Lung (tissue), 12 donors: ENCODE results near the gene SPSB4. TPM values are rescaled to one million over a fixed set of nuclear protein-coding genes. Genes with fewer than 3 reads are reported as not detected.

Experiments used
- ATAC-seq: fragments of 200-7000 bp; cut with Tn5 transposase; one replicate; pipeline ENCODE4 v1.9.1; 2020; ENCODE audit warnings: moderate number of reproducible peaks; ENCODE audit not compliant: insufficient read depth, low FRiP score
- DNase-seq, 3 donors: peaks; one replicate each; pipeline ENCODE4 v3.0.0-alpha.2; 2013 to 2017
- H3K27ac ChIP-seq, 2 donors: one replicate each; pipeline ENCODE4 v1.5.1; 2013; ENCODE audit warnings: mild to moderate bottlenecking in 2 of 2, moderate library complexity in 2 of 2, control low read depth in 1 of 2, inconsistent platforms in 1 of 2, low read depth in 1 of 2, low read length in 1 of 2
- H3K27me3 ChIP-seq, 3 donors: one replicate each; pipeline ENCODE4 v1.5.1; 2013; ENCODE audit warnings: low read length in 2 of 3; ENCODE audit not compliant: control insufficient read depth in 3 of 3, insufficient read depth in 3 of 3
- H3K36me3 ChIP-seq, 4 donors: one replicate each; pipeline ENCODE4 v1.5.1; 2013; ENCODE audit warnings: low read length in 4 of 4, mild to moderate bottlenecking in 1 of 4, moderate library complexity in 1 of 4; ENCODE audit not compliant: control insufficient read depth in 4 of 4, insufficient read depth in 4 of 4
- H3K4me1 ChIP-seq, 5 donors: one replicate each; pipeline ENCODE4 v1.5.1; 2013; ENCODE audit warnings: low read length in 5 of 5, mild to moderate bottlenecking in 2 of 5, moderate library complexity in 1 of 5; ENCODE audit not compliant: control insufficient read depth in 5 of 5, insufficient read depth in 5 of 5
- H3K4me3 ChIP-seq: one replicate; pipeline ENCODE4 v1.5.1; 2013; ENCODE audit warnings: mild to moderate bottlenecking, control low read depth, moderate library complexity
- H3K9ac ChIP-seq, 2 donors: one replicate each; pipeline ENCODE4 v1.5.1; 2013; ENCODE audit warnings: low read length in 2 of 2, control low read depth in 1 of 2; ENCODE audit not compliant: insufficient read depth in 1 of 2
- H3K9me3 ChIP-seq, 4 donors: one replicate each; pipeline ENCODE4 v1.5.1; 2013; ENCODE audit warnings: low read length in 3 of 4, mild to moderate bottlenecking in 1 of 4, moderate library complexity in 1 of 4; ENCODE audit not compliant: control insufficient read depth in 4 of 4, insufficient read depth in 3 of 4
- WGBS, 2 donors: extraction: QIAGEN DNeasy Blood & Tissue Kit; methylation state at CpG; one replicate each; pipeline ENCODE4 v1.1.7; 2013; 5-methylcytosine and 5-hydroxymethylcytosine counted together
- polyA plus RNA-seq, 2 donors: library from polyadenylated mRNA; stranded (reverse); fragments of 200-250 nt; gene quantifications; one replicate each; pipeline ENCODE4 v1.2.1, GENCODE V29; 2013
- total RNA-seq, 2 donors: library from RNA; depleted of rRNA in 1 of 2; stranded (reverse); fragments of >200 nt in 1 of 2; gene quantifications; one replicate each; pipeline ENCODE4 v1.2.1, GENCODE V29; 2014 to 2021
- TF ChIP-seq, protein P1 (sequence below): IDR thresholded peaks from 2 replicates; pipeline ENCODE4 v1.5.1; 2012; ENCODE audit warnings: mild to moderate bottlenecking; ENCODE audit errors: control extremely low read depth, extremely low read depth
- donor health status: control.
- donor health status: control.
- donor health status: Bipolar disorder and iron deficiency.
- donor health status: healthy.
- donor health status: DM: yes; HTN: yes; CAD: no.

The SPSB4 gene
- total and polyA plus RNA-seq, 4 donors = 0.25 to 4.4 (median 1.5) TPM

DNA sequence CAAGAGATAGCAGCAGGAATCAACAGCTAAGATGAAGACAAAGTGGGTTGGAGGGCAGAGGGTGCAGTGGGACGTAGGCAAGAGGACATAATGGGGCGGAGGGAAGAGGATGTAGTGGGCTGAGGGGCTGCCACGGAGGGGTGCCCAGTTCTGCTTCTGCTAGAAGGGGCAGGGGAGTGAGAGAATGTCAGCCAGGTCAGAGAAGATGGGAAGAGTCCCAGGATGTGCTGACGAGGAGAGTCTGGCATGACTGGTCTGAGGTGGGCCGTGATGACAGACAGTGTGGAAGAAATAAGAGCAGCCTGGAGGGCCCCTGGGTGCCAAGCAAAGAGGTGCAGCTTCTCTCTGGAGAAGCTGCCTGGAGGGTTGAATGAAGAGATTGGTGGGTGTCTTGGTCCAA is 4.0 kb downstream of the SPSB4 start:
- Histone ChIP-seq H3K4me1 (peaks cover 0 to 39% (median 5%) of the 10 kb centered on the region in 5 donors), H3K27me3 (peaks cover 0 to 19% (median 13%) of the 10 kb centered on the region in 3 donors), H3K36me3 (no peaks in the 10 kb centered on the region), H3K4me3 (no peak overlapping the region), H3K9ac (no peak overlapping the region), H3K27ac (no peak overlapping the region), H3K9me3 (peaks cover 0 to 3% (median 0%) of the 10 kb centered on the region in 4 donors)
- WGBS, 2 donors = 79 to 83% methylated on average over 5 of the region's 5 CpGs
- ATAC-seq (no peak), DNase-seq (no peak)
- TF ChIP-seq, protein P1, sequence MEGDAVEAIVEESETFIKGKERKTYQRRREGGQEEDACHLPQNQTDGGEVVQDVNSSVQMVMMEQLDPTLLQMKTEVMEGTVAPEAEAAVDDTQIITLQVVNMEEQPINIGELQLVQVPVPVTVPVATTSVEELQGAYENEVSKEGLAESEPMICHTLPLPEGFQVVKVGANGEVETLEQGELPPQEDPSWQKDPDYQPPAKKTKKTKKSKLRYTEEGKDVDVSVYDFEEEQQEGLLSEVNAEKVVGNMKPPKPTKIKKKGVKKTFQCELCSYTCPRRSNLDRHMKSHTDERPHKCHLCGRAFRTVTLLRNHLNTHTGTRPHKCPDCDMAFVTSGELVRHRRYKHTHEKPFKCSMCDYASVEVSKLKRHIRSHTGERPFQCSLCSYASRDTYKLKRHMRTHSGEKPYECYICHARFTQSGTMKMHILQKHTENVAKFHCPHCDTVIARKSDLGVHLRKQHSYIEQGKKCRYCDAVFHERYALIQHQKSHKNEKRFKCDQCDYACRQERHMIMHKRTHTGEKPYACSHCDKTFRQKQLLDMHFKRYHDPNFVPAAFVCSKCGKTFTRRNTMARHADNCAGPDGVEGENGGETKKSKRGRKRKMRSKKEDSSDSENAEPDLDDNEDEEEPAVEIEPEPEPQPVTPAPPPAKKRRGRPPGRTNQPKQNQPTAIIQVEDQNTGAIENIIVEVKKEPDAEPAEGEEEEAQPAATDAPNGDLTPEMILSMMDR = no peak

- Histone ChIP-seq H3K27ac (no peak overlapping the region), H3K9ac (no peak overlapping the region), H3K9me3 (peaks cover 0 to 3% (median 0%) of the 10 kb centered on the region in 4 donors), H3K36me3 (no peaks in the 10 kb centered on the region), H3K4me1 (peaks cover 0 to 42% (median 6%) of the 10 kb centered on the region in 5 donors), H3K4me3 (no peak overlapping the region), H3K27me3 (peaks cover 0 to 18% (median 13%) of the 10 kb centered on the region in 3 donors)
- 87 to 88% methylated on average over 11 of the region's 11 CpGs for WGBS, 2 donors
- DNase-seq = no peak
- TF ChIP-seq, protein P1 = no peak
- ATAC-seq = no peak
These were observed 4.6 kb downstream of the SPSB4 start for GRCh38 chr3:141055536-141056445.

DNA sequence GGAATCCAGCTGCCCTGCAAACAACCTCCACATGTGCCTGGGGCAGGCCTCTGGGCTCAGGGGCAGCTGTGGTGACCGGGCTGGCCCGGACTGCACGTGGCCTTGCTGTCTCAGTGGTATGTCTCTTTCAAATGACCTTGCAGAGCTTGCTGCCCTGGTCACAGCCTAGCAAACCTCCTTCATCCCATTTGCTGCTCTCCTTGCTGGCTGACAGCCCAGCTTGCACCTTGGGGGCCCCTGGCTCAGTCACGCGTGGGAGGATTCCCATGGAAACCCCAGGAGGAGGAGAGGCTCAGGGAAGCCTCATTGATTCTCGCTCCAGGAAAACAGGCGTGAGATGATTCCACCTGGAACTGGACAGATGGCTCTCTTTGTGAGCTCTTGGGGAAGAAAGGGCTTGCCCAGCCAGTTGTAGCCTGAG is 5.6 kb downstream of the SPSB4 start:
- Histone ChIP-seq H3K27ac (no peak overlapping the region), H3K36me3 (no peaks in the 10 kb centered on the region), H3K4me1 (peaks cover 0 to 40% (median 5%) of the 10 kb centered on the region in 5 donors), H3K9me3 (peaks cover 0 to 3% (median 0%) of the 10 kb centered on the region in 4 donors), H3K9ac (no peak overlapping the region), H3K4me3 (no peak overlapping the region), H3K27me3 (peaks cover 0 to 18% (median 3%) of the 10 kb centered on the region in 3 donors)
- DNase-seq (no peak), ATAC-seq (no peak)
- TF ChIP-seq, protein P1 = no peak
- 80 to 90% methylated on average over 7 of the region's 7 CpGs for WGBS, 2 donors
